GM18505 (cell line): ENCODE results near the gene FGGY.
"Not testable (repeated sequence)": the region's sequence is repeated elsewhere in the genome, so short reads cannot be mapped to it uniquely, and the experiment has no call there.

Experiments used
- ATAC-seq: cut with Tn5 transposase; IDR thresholded peaks from one replicate; pipeline ENCODE4 v1.9.1; 2021; ENCODE audit not compliant: unreplicated experiment
- POLR2A ChIP-seq: IDR thresholded peaks from 4 replicates; pipeline ENCODE4 v1.6.1; 2011; ENCODE audit warnings: borderline replicate concordance; ENCODE audit not compliant: insufficient read depth, insufficient read length; ENCODE audit errors: extremely low read depth

FGGY gene

DNA sequence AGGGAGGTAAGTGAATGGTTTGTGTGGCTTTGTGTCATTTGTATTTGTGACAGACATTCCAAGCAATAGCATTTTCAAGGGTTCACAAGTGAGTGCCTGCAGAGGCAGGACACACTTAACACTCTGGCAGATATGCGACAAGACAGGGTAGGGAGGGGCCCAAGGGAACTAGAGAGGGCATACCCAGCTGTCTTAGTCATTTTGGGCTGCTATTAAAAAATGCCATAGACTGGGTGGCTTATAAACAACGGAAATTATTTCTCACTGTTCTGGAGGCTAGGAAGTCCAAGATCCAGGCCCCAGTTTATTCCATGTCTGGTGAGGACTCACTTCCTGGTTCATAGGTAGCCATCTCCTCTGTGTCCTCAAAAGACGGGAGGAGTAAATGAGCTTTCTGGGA is 137.4 kb downstream of the FGGY start:
- no peak for TF ChIP-seq POLR2A
- ATAC-seq: no peak

DNA sequence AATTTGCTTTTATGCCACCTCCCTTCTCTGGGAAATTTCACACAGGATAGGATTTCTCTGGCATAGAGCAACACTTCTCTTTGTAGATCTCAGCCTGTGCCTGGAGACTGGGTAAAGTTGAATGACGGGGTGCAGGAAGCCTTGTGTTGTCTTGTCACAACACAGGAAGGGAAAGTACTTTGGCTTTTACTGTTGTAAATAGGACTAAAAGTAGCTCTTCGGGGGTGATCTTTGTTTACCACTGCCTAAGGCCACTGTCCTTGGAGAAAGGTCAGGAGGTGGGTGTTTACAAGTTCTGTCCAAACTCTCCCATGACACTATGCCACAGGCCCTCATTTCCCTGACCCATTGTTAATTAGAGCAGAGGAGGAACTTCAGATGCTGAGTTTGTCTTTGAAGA is 139.7 kb downstream of the FGGY start:
- no peak for TF ChIP-seq POLR2A
- ATAC-seq: no peak

DNA sequence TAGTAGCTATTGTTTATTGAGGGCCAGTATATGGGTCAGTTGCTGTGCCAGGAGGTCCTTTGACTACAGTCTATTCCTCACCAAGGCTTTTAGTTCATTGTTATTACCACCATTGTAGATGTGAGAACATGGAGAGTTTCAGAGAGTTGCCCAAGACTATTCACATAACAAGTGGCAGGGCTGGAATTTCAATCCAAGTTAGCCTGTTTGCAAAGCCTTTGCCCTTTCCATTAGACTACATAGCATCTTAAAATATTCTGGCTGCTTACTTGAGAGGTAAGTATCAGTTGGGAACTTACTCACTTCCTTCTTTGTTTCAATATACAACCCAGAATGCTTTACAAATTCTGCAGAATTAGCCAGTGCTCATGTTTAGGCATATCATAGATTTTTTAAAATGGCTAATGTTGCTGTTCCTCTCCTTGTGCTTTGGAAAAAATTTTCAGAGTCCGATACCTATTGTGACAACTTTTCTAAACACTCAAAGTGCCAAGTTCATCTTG is 141.2 kb downstream of the FGGY start:
- no peak for ATAC-seq
- TF ChIP-seq POLR2A: no peak

DNA sequence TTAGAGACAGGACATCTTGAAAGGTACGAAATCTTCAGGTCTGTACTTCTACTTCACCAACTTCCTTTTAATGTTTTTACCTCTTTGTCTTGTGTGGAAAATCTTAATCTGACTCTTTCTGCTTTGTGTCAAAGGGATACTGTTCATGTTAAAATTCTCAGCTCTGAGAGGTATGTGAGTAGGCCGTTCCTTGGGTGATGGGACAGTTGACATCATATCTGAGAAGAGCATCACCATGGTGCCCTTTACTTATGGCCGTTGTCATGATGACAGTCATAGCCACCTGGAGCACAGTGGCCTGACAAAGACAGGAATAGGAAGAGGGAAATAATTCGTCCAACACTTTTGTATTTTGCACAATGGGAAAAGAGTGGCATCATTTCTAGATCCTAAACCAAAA is 145.6 kb downstream of the FGGY start:
- ATAC-seq: no peak
- TF ChIP-seq POLR2A: no peak

DNA sequence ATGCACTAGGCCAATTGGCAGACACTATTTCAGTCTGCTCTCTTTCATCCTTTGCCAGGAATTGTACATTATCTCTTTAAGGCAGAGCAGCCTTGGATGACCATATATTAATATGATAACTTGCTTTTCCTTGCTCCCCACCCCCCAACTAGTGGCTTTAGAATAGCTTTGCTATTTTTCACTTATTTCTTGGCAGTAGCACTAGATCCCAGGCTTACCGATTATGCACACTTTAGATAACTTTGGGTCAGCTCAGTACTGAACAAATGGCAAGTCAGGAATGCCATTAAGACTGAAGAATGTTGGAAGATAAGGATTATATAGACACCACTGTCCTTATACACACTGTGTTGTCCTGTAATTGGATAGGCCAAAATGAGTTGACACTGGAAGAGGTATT is 146.4 kb downstream of the FGGY start:
- no peak for ATAC-seq
- no peak for TF ChIP-seq POLR2A

DNA sequence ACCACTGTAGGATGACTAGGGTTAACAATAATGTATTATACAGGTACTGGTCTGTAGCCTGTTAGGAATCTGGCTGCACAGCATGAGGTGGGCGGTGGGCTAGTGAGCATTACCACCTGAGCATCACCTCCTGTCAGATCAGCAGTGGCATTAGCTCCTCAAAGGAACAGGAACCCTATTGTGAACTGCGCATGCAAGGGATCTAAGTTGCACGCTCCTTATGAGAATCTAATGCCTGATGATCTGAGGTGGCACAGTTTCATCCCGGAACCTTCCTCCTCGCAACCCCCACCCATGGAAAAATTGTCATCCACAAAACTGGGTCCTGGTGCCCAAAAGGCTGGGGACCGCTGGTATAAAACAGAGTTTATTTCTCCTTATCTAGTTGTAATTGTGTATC is 147.6 kb downstream of the FGGY start:
- no peak for ATAC-seq
- TF ChIP-seq POLR2A: no peak

DNA sequence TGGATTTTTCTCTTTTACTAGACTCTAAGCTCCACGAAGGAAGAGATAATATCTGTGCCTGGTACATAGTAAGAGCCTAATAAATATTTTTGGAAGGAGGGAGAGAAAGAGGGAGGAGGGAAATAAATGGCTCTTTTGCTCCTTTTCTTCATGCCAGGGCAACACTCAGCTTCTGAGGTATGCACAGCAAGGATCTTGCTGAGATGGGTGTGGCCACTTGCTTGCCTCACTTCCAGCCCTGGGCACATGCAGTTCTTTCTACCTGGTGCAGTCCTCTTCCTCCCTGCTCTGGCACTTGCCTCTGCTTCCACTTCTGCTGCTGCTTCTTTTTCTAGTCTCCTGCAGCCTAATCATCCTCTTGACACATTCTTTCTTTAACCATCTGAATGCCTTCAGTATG is 148.1 kb downstream of the FGGY start:
- TF ChIP-seq POLR2A: no peak
- ATAC-seq: no peak

DNA sequence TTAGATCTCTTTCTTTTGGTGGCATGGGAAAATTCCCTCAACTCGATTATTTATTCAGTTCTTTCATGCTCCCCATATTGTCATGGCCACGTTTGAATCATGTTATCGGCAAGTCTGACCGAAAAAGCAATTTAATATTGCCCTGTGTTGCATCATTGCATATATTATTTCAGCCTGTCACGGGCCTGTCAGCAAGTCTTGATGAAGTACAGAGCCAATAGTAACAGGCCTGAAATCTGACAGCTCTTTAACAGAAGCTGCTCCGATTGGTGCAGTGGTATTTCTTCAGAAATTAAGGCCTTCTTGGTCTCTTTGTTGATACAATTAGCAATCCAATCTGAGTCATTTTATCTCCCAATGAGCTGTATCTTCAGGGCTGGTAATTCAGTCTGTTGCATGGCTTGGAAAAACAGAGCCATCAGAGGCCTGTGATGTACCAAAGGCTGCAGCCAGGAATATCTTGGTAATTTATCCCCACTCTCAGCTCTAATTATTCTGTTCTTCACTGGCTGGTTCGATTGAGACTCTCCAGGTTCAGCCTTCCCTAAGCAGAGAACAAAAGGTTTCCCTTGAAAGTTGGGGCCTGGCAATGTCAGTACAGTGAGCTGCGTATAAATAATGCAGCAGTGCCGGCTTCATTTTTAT is 149.5 kb downstream of the FGGY start:
- ATAC-seq: no peak
- TF ChIP-seq POLR2A: no peak

DNA sequence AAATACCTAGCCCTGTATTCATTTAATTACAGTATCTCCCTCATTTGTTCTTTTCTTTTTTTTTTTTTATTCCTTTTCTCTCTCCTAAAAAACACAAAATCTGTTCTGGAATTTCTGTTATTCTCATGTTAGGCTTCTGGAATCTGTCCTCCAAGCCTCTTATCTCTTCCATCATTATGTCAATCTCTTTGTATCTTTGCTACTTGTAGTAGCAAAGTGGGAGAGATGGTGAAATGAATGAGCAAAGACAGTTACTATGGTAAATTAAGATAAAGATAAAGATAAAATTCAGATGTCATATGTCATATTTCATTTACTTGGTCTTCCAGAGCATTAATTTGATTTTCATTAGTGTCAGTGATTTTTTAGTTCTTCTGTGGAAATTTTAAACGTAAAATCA is 155.1 kb downstream of the FGGY start:
- ATAC-seq: no peak
- TF ChIP-seq POLR2A: no peak

DNA sequence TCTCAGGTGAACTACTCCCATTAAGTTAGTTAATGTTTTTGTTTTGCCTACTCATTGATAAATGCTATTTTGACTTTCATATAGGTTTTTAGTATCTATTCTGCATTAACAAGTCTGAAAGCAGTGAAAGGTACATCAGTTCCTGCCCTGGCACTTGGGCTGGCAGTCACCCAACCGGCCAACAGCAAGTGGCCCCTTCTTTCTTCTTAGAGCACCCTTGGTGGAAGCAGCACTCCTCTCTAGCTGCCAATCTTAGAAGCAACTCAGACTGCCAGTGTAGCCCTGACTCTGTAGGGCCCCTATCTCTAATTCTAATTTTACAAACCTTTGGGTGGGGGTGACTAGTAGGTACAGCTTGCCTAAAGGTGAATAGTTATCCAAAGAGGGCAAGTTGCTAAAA is 155.7 kb downstream of the FGGY start:
- no peak for ATAC-seq
- no peak for TF ChIP-seq POLR2A

DNA sequence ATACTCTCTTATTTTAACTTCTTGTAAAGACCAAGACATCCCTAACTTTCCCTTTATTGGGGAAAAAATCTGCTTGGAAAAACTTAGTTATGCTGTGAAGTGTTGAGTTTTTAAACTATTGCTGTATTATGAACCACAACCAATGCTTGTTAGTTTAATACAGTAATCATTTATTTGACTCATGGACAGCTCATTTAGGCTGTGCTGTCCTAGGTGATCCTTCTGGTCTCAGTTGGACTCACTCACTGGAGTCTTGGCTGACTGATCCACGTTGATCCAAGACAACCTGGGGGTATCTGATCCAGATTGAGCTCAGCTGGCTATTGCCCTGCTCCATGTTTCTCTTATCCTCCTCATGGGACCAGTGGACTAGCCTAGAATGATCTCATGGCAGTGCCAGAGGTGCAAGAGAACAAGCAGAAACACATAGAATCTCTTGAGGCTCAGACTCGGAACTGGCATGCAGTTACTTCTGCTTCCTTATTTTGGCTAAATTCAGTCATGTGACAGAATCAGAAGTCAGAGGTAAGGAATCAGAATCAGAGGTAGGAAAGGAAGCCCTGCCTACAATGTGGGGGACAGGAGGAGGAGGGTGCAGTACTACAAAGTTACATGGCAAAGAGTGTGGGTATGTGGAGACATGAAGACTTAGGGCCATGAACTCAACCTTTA is 156.5 kb downstream of the FGGY start:
- no peak for ATAC-seq
- TF ChIP-seq POLR2A: no peak

DNA sequence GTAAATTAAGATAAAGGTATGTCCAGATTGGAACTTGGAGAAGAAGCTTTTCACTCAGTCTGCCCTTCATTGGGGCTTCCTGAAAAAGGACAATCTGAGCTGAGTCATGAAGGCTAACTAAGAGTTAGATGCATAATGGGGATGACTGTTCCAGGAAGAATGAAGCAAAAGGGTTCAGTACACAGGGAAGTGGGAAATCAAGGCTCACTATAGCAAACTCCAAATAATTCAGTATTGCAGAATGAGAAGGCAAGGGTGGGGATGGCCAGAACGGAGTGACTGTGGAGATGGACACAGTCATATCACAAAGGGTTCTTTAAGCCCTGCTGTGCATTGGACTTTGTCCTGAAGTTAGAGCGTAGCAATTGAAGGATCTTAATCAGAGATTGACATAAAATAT is 158.3 kb downstream of the FGGY start:
- no peak for TF ChIP-seq POLR2A
- ATAC-seq: no peak

DNA sequence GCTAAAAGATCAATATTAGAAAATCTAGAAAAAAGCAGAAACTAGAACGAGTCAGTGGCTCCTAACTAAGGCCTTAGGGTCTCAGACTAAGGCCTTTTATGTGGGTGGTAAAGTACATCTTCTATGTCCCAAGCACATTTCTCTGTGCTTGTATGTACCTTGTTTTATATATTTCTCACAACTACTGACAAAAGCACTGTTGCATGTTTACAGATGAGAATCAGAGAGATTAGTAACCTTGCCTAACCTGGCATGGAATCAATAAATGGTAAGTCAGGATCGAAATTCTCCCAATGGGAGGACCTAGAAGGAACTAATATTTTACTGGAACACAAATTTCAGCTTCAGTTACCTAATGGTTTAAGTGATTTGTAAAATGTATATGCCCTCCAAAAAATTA is 160.9 kb downstream of the FGGY start:
- no peak for ATAC-seq
- TF ChIP-seq POLR2A: no peak

DNA sequence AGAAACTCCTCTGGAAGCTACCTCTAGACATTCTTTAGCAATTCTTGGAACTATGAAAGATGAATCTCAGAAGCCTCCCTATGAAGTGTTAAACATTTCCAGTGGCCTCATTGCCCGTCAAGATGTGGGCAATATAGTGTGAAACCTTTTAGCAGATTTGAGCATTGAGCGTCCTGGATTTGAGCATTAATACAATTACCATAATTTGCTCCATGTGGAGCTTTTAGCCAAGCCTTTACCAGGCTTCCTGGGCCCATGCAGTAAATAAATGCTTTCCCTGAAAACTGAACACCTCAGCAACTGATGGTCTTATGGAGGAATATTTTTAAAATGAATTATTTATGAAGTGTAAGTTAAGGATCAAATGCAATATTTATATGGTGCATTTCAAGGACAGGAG is 162.0 kb downstream of the FGGY start:
- ATAC-seq: no peak
- TF ChIP-seq POLR2A: no peak

DNA sequence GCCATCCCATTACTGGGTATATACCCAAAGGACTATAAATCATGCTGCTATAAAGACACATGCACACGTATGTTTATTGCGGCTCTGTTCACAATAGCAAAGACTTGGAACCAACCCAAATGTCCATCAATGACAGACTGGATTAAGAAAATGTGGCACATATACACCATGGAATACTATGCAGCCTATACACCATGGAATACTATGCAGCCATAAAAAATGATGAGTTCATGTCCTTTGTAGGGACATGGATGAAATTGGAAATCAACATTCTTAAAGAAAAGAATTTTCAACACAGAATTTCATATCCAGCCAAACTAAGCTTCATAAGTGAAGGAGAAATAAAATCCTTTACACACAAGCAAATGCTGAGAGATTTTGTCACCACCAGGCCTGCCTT is 166.0 kb downstream of the FGGY start:
- ATAC-seq: not testable (repeated sequence)

DNA sequence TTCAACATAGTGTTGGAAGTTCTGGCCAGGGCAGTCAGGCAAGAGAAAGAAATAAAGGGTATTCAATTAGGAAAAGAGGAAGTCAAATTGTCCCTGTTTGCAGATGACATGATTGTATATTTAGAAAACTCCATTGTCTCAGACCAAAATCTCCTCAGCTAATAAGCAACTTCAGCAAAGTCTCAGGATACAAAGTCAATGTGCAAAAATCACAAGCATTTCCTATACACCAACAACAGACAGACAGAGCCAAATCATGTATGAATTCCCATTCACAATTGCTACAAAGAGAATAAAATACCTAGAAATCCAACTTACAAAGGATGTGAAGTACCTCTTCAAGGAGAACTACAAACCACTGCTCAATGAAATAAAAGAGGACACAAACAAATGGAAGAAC is 168.6 kb downstream of the FGGY start:
- ATAC-seq: not testable (repeated sequence)
